RKO (cell line): Measurements from ENCODE around the gene FHAD1.

Experiments
- DNase-seq: peaks from one replicate; pipeline ENCODE4 v3.0.0-alpha.2; 2016; ENCODE audit warnings: low spot score

Gene FHAD1

DNA sequence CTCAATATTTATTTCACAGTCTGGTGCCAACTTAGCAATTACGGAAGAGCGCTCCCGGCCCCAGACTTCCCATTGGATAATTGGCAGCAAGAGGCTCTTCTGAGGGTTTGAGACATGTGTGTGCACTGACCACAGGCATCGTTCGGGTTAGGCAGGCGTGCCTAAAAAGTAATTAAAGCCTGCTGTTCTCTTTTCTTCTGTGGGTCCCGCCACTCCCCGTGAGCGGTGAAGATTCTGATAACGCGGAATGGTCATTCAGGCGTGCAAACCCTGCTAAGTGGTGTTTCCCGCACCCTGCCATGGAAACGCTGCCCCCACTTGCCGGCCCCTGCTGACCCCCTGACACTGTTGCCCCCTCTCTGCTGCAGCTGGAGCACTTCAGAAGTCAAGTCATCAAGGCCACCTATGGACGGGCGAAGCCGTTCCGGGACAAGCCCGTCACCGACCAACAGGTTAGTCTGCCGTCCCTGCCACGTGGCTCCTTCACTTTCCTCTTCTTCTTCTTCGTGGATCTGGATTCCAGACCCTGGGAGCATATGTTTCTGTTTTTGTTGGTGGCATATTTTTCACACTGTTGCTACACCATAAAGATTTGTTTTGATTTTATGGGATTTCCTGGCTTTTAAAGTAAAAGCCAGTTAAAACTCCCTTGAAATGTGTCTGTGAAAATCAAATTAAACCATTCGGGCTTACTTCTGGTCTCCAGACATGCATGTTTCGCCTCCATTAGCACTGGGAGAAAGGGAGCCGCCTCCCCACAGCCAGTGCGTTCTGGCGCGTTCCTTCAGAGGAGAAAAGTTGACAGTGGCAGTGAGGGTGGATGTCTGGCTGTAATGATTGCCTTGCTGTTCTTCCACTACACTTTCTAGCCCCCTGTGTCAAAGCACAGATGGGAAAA, 79.9 kb downstream of the FHAD1 start:
- no peak for DNase-seq

DNA sequence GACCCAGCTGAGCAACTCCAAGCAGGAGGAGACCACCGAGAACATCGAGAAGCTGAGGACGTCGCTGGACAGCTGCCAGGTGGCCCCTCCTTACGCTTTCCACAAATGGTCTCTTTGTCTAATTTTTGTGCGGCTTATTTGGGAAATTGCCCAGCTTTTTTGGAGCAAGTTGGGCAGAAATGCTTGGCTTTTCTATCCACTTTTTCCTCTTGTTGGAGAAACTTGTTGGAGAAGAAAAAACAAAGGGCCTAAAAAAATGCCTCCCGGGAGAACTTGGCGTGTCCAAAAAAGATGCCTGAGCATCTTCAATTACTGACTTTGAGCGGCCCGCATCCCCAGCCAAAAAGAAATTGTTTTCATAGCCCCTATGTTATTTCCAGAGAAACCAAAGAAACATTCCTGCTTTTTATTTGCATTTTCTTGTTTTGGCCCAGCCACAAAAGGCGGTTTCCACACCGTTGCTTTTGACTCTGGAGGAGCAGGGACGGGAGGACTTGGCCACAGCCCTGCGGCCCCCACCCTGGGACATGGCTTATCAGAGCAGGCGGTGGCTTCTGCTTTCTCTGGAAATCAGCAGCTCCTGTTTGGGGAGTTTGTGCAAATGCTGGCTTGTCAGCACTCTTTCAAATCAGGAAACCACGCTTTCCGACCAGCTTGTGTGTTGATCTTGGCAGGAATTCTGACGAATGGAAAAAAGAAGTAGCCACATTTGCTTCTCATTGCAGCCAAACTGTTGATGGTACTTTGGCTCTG, 81.5 kb downstream of the FHAD1 start:
- DNase-seq, result no peak

DNA sequence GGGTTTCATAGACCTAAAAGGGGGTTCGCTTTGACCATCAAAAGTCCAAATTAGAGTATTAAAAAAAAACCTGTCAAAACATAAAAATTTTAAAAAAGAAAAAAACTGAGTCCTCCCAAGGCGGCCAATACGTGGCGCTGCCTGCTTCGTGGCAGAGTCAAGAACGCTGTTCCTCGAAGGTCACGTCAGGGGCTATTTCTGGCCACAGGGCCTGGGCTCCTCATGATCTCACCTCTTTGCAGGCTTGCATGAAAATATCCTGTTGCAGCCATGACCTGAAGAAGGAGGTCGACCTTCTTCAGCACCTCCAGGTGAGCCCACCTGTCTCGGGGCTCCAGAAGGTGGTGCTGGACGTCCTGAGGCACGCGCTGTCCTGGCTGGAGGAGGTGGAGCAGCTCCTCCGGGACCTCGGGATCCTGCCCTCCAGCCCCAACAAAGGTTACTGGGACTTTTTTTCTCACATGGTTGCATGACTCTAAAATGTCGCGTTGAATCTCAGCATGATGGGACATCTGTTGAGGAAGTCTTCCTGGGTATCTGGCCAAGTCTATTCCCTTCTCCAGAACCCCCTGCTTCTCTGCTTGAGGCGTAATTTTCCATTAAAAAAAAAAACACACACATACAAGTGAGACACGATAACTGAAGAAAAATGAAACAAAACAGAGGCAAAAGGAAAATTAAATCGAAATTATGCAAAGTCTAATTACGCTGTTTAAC, 82.2 kb downstream of the FHAD1 start:
- DNase-seq, result no peak

DNA sequence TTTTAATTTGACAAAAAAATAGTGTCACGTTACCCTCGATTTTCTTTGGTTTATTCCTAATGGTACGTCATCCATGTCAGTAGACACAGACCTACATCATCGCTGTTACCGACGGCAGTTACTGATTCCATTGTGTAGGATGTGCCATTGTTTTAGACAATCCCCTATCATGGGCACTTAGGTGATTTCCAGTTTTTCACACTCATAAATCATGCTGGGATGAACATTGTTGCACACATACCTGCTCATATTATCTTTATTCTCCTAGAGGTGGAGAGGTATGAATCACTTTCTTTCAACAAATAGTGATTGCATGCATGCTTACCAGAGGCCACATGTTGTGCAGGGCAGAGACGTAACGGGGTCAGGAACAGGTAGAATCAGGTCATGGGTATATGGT, 83.0 kb downstream of the FHAD1 start:
- DNase-seq, result no peak

DNA sequence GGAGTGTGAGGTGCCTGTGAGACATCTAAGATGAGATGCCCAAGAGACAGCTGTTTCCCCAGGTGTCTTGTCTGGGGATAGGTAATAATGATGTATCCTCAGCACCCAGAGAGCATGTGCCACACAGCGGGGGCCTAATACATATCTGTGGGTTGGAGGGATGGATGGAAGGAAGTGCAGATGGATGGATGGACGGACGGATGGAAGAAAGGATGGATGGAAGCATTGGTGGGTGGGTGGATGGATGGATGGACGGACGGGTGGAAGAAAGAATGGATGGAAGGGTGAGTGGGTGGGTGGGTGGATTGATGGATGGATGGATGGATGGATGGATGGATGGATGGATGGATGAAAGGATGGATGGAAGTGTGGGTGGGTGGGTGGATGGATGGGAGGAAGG, 84.2 kb downstream of the FHAD1 start:
- DNase-seq, result no peak

DNA sequence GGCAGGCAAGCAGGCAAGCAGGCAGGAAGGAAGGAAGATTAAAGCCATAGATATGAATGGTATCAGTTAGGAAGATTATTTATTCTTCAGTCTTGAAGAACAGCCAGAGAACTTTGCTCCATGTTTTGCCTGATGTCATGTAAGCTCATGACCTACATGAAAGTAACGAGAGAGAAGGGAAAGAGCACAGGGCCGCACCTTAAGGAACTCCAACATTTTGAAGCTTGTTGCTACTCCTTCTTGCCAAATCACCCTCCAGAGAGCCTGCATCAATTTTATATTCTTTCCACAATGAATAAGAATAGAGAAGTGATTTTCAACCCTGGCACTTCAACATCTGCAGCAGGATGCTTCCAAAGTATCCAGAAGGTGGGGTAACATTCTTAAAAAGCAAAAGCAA, 84.7 kb downstream of the FHAD1 start:
- DNase-seq, result no peak

DNA sequence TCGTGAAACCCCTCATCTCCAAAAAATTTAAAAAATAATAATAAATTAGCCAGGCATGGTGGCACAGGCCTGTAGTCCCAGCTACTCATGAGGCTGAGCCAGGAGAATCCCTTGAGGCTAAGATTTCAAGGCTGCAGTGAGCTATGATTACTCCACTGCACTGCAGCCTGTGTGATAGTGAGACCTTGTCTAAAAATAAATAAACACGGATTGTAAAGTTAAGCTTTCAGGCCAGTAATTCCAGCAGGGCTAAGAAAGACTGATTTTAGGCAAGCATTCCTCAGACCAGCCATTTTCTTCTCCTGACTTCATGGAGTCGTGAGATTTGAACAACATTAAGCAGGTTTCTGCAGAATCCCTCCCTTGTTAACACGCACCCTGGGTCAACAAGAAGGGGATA, 85.5 kb downstream of the FHAD1 start:
- no peak for DNase-seq

DNA sequence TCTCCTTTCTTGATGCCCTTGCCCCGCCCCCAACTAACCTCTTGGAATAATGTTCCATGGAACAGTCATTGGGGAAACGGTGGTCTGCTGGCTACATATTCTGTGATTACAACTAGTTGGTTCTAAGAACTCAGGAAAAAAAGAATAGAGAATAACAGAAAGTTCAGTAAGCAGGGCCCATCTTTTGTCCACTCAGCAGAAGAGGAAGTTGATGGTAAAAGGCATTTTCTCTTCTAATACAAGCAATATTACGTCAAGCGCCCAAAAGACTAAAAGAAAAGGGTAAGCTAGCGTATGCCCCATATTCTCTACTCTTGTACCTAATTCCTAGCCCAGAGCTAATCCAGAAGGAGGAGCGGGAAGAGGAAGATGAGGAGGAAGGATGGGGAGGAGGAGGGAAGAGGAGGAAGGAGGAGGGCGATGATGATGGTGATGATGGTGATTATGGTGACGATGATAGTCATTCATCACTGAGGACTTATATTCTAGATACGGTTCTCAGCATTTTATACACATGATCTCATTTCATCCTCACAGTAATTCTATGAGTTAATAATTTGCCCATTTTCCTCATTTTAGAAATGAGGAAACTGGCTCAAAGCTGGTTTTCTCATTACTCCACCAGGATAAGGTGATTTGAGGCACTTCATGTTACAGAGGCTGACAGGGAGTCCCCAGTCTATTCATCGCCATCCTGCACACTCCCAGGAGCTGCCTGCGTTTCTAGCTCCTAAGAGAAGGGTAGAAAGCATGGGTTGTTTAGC, 86.1 kb downstream of the FHAD1 start:
- DNase-seq, result no peak

DNA sequence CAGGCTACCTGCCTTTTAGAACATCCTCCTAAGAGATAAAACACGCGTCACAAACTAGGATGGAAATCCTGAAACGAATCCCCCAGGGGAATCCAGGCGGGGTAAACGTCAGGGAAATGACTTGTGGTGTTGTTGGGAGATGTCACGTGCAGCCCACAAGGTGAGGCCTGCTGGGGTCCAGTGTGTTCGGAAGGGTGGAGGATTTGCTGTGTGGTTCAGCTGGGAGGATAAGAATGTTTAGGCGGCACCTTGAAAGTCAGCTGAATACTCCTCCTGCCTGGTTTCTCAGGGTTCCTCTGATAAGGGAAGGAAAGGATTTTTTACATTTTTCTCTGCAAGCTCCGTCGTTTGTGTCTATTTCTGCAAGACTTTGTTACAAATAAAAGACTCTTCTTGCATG, 88.0 kb downstream of the FHAD1 start:
- DNase-seq, result no peak

DNA sequence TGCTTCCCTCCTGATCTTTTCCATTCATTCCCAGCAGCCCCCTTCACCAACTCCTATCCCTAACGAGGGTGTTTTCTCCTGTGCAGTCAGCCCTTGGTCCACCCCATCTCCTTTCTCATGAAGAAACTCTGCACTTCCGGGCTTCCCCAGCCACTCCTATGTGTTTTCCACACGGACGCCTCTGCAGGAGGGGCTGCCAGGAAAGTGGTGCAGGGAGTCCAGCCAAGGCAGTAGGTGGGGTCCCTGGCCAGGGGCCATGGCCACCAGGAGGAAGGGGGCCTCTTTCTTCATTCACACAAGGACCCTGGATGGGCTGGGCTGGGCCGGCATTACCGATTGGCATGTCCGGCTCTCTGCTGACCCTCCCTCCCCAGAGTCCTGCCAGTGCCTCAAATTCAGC, 89.8 kb downstream of the FHAD1 start:
- no peak for DNase-seq

DNA sequence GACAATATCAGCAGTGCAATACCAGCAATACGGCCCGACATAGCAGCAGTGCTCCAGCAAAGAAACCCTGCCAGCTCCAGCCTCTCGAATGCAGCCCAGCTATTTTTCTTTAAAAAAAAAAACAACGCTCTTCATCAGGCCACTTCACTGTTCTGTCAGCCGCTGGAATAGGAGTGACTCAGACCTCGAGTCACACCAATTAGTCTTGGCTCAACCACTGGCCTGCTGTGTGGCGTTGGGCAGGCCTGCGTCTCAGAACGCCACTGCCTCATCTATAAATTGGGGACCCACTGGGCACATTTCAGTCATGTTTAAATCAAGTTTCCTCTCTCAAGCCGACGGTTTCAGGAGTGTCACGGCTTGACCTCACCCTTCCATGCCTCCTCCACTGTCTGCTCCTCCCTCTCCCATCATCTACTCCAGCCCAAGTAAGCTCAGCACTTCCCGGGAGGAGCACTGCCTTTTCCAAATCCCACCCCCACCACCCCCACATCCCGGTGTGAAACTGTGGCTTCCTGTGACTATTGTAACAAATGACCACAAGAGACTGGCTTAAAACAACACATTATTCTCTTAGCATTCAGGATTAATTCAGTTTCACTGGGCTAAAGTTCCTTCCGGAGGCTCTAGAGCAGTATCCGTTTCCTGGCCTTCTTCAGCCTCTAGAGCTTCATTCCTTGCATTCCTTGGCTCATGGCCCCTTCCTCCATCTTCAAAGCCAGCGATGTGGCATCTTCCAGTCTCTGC, 90.8 kb downstream of the FHAD1 start:
- DNase-seq, result peak; percentile 92

DNA sequence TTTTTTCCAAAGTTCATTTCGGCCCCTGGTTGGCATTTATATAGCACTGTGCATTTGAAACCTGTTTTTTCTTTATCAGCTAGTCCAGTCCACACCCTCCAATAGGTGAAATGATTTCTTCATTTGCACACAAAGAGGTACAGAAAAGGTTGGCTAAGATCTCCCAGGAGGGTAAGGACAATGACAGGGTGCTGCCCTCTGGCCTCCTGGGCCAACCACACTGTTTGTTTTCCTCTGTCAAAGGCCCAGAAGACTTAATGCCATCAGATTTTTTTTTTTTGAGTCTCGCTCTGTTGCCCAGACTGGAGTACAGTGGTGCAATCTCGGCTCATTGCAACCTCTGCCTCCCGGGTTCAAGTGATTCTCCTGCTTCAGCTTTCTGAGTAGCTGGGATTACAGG, 92.5 kb downstream of the FHAD1 start:
- no peak for DNase-seq

DNA sequence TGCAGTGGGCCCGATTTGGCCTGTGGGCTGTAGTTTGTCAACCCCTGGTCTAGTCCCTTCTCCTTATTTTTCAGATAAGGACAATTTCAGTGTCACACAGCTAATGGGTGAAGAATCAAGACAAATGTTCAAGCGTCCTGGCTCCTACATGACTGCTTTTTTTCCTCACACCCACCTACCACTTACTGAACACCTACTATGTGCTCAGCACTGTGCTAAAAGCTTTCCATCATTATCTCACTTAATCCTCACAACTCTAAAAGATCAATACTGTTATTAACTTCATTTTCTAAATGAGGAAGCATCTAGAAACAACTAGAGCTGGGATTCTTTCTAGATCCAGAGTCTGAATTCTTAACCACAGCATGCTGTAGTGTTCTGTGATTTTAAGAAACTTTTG, 94.2 kb downstream of the FHAD1 start:
- no peak for DNase-seq

DNA sequence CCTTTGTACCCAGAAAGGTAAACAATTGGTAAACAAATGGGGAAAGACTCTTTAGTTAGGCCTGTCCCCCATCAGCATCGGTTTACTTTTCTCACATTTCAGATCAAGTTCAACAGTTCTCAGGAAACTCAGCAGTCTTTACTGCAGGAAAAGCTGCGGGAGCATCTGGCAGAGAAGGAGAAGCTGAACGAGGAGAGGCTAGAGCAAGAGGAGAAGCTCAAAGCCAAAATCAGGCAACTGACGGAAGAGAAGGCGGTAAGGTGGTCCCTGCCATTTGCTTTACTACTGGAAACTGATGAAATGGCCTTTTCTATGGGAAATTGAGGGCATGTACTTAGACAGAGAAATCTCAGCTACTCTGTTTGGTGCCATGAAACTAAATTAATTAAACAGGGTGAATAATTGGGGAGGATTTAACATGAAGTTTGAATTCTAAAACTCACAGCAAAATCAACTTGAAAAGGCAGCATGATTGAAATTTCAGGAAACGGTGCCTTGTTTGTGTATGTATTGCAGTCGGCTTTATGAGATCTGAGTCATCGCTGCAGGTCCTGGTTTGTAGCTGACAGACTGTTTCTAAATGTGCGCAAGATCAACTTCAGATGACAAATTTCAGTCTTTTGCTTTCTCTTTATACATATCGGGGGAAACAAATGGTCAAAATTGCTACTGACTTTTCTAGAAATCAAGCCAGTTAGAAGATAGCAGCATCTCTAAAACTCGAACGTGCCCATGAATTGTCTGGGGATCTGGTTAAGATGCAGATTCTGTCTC, 94.8 kb downstream of the FHAD1 start:
- peak; percentile 26 for DNase-seq

DNA sequence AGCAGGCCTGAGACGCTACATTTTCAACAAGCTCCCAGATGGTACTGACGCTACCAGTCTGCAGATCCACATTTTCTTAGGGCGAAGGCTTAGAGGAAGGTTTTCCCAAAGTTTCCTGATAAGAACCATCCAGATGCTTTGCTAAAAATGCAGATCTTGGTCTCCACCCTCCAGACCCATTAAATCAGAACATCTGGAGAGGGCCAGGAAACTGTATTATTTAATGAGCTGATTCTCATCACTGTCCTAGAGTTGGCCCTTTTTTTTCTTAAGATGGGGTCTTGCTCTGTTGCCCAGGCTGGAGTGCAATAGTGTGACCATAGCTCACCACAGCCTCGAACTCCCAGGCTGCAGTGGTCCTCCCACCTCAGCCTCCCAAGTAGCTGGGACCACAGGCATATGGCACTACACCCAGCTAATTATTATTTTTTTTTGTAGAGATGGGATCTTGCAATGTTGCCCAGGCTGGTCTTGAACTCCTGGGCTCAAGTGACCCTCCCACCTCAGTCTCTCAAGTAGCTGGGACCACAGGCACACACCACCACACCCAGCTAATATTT, 95.5 kb downstream of the FHAD1 start:
- no peak for DNase-seq

DNA sequence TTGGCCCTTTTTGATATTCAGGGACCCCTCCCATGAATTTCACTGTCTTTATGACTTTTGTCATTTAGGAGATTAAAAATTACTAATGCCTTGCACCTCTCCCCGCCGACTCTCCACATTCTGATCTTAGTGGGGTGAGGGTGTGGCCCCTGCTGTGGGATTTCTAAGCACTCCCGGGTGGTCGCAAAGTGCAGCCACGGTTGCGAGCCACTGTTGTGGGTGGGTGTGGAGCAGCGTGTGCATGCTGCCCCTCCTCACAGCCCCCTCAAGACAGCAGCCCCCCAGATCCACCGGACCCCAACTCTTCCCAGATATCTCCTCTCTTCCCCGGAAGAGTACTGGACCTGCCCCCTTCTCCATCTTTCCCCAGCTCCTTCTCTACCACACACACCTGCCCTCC, 96.1 kb downstream of the FHAD1 start:
- DNase-seq, result no peak

DNA sequence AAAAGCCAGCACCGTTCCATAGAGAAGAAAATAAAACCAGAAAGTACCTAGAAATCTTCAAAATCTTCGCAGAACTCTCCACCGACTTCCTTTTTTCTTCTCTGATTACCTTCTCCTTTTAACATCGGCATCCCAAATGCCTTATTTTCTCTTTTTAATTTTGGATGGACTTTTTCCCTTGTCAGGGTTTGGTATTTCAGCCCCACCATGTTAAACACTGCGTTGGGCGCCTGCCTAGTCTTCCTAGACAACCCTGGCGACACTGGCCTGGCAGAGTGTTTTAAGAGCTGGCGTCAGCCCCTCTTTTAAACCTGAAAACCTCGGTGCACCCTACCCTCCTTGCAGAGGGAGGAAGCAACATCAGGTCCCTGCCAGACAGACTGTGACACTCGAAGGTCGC, 96.7 kb downstream of the FHAD1 start:
- no peak for DNase-seq

DNA sequence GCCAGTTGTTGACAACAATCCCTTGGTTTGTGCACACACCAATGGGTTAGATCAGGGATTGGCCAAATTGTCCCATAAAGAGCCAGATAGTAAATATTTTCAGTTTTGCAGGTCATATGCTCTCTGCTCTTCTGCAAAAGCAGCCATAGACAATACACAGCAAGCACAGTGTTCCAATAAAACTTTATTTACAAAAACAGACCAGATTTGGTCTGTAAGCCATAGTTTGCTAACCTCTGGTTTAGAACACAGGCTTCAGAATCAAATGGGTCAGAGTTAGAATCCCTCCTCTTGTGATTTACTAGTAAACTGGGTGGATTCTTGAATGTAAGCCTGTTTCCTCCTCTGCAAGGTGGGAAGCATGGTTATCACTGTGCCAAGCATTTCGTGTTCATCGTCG, 97.4 kb downstream of the FHAD1 start:
- DNase-seq, result no peak

DNA sequence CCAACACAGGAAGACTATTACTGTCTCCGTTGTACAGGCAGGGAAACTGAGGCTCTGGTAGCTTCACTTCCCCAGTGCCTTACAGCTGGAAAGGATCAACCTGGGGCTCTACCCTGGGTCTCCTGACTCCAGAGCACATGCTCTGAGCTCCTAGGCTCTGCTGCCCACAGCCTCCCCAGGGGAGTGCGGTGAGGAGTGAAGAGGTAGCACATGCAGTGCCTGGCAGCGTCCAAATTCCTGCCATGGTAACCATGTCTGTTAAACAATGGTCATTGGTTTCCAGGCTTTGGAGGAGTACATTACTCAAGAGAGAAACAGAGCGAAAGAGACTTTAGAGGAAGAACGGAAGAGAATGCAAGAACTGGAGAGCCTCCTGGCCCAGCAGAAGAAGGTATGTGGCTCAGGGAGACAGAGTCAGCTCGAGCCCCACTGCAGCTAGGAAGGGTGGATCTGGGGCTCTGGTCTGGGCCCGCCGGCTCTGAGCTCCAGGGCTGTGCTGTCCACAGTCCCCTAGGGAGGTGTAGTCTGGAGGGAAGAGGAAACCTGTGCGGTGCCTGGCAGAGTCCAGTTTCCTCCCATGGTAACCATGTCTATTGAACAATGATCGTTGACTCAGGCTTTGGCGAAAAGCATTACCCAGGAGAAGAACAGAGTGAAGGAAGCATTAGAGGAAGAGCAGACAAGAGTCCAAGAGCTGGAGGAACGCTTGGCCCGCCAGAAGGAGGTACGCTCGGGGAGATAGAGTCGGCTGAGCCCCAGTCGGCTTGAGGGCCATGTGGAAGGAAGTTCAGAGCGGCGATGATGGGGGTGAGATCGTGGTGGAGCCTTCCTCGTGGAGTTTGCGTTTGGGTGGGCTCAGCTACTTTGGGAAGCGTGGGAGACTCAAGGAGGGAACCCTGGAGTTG, 98.0 kb downstream of the FHAD1 start:
- no peak for DNase-seq
